ENCODE results near the gene AFAP1L2.

The AFAP1L2 gene

DNA sequence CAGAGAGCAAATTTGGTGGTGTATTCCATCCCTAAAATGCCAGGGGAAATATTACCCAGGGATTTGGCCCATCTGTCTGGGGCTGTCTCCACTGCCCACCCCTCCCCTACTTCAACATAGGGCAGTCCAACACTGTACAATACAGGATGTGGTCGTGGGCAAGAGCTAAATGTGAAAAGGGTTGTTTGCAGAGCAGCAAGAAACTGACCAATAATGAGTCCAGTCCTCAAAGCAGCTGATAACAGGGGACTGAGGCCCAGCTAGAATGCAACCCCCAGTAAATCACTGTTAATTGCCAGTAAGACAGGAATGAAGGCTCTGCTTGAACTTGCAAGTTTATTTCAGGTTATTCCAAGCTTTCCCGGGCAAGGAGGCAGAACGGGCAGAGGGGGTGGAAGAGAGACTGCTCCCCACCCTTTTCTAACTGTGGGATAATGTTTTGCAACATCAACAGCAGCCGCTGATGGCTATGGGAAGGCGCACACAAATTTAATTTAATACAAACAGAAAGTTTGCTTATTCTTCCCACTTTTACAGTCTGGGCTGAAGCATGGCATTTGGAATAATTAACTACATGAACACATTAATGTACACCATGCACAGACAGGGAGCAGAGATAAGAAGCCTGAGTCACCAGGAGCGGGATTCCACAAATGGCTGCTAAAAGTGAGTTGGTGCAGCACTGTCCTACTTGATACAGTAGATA is 36.8 kb downstream of the AFAP1L2 start:
- H3F3A ChIP-seq (ENCODE audit: insufficient read depth), result no peaks in the 10 kb centered on the region
- H3K4me2 ChIP-seq (ENCODE audit: low read depth, low read length, poor library complexity, severe bottlenecking), result no peak overlapping the region
- no peaks in the 10 kb centered on the region for H3K9me3 ChIP-seq (ENCODE audit: insufficient read depth, low read length)
- H4K20me1 ChIP-seq (ENCODE audit: low read depth, low read length), result no peaks in the 10 kb centered on the region
- H3K79me2 ChIP-seq (ENCODE audit: insufficient read depth, low read length), result no peaks in the 10 kb centered on the region
- no peaks in the 10 kb centered on the region for H3K27me3 ChIP-seq (ENCODE audit: low read length)
- no peak overlapping the region for H3K27ac ChIP-seq (ENCODE audit: low read depth, low read length)
- H3K9me2 ChIP-seq (replicated peaks; ENCODE audit: insufficient read depth, low read length), result no peaks in the 10 kb centered on the region
- TF ChIP-seq EZH2phosphoT487 (conservative IDR thresholded peaks at IDR 0.05; ENCODE audit: low read length), result no peak
- TF ChIP-seq, protein P1, sequence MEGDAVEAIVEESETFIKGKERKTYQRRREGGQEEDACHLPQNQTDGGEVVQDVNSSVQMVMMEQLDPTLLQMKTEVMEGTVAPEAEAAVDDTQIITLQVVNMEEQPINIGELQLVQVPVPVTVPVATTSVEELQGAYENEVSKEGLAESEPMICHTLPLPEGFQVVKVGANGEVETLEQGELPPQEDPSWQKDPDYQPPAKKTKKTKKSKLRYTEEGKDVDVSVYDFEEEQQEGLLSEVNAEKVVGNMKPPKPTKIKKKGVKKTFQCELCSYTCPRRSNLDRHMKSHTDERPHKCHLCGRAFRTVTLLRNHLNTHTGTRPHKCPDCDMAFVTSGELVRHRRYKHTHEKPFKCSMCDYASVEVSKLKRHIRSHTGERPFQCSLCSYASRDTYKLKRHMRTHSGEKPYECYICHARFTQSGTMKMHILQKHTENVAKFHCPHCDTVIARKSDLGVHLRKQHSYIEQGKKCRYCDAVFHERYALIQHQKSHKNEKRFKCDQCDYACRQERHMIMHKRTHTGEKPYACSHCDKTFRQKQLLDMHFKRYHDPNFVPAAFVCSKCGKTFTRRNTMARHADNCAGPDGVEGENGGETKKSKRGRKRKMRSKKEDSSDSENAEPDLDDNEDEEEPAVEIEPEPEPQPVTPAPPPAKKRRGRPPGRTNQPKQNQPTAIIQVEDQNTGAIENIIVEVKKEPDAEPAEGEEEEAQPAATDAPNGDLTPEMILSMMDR (IDR thresholded peaks at IDR 0.05; ENCODE audit: insufficient read depth, low read length, poor library complexity, severe bottlenecking), result no peak
- no peak overlapping the region for H3K9ac ChIP-seq (ENCODE audit: low read length)
- no peaks in the 10 kb centered on the region for H3K36me3 ChIP-seq (ENCODE audit: low read length)
- H2AFZ ChIP-seq (ENCODE audit: low read depth, low read length, severe bottlenecking), result no peak overlapping the region
- no peak overlapping the region for H3K4me3 ChIP-seq (ENCODE audit: insufficient read depth, low read length, poor library complexity, severe bottlenecking)

DNA sequence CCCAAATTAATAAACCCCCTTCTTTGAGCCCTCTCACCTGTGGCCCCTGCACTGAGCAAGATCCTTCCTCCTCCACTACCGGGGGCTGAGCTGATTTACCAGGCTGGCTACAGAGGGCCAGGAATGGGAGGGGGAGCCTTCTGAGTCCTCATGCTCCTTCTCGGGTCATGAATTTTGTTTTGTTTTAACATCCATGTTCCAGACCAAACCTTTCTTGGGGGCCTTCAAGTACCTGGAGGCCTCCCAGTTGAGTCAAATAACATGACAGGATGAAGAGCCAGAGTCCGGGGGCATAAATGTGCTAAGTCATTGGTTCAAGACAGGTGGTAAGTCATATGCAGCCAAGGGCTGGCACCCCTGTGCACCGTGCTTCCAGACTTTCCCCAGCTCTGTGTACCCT is 39.6 kb downstream of the AFAP1L2 start:
- no peak overlapping the region for H2AFZ ChIP-seq (ENCODE audit: low read depth, low read length, severe bottlenecking)
- no peaks in the 10 kb centered on the region for H3K9me3 ChIP-seq (ENCODE audit: insufficient read depth, low read length)
- no peaks in the 10 kb centered on the region; the same call in 1 of the 2 replicates for H3K27me3 ChIP-seq (ENCODE audit: low read length)
- no peak overlapping the region for H3K27ac ChIP-seq (ENCODE audit: low read depth, low read length)
- H3K4me3 ChIP-seq (ENCODE audit: insufficient read depth, low read length, poor library complexity, severe bottlenecking), result no peak overlapping the region
- H3K9ac ChIP-seq (ENCODE audit: low read length), result no peak overlapping the region
- no peaks in the 10 kb centered on the region for H3K36me3 ChIP-seq (ENCODE audit: low read length)
- H3K4me2 ChIP-seq (ENCODE audit: low read depth, low read length, poor library complexity, severe bottlenecking), result no peak overlapping the region
- H3K79me2 ChIP-seq (ENCODE audit: insufficient read depth, low read length), result no peaks in the 10 kb centered on the region
- H3K9me2 ChIP-seq (replicated peaks; ENCODE audit: insufficient read depth, low read length), result no peaks in the 10 kb centered on the region
- no peaks in the 10 kb centered on the region for H4K20me1 ChIP-seq (ENCODE audit: low read depth, low read length)
- H3F3A ChIP-seq (ENCODE audit: insufficient read depth), result no peaks in the 10 kb centered on the region
- TF ChIP-seq EZH2phosphoT487 (conservative IDR thresholded peaks at IDR 0.05; ENCODE audit: low read length), result no peak
- TF ChIP-seq, protein P1 (IDR thresholded peaks at IDR 0.05; ENCODE audit: insufficient read depth, low read length, poor library complexity, severe bottlenecking), result no peak

DNA sequence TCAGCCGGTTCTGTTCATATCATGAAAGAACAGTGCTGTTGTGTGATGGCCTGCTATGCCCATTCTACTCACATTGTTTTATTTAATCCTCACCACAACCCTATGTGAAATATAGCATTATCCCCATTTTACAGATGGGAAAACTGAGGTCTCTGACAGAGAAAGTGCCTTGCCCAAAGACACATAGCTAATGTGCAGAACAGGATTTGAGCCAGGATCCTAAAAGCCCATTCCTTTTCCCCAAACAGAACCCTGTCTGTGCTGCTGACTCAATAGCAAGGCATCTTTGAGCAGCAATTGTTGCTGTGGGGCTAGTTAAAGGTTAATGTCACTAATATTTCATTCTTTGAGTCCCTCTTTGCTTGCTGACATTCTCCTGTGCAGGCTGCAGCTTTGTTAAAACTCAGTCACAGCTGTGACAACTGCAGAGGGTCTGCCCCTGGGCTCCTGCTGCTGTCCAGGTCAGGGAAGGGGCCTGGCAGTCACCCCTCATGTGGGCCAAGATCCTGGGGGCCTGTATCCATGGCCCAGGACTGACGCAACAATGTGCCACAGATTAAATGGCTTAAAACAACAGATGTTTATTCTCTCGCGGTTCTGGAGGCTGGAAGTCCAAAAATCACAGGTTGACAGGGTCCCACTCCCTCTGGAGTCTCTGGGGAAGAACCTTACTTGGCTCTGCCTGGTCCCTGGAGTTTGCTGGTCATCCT is 40.4 kb downstream of the AFAP1L2 start:
- Histone ChIP-seq H3F3A (ENCODE audit: insufficient read depth) (no peaks in the 10 kb centered on the region), H3K27ac (ENCODE audit: low read depth, low read length) (no peak overlapping the region), H2AFZ (ENCODE audit: low read depth, low read length, severe bottlenecking) (no peak overlapping the region), H3K79me2 (ENCODE audit: insufficient read depth, low read length) (no peaks in the 10 kb centered on the region), H3K9me2 (replicated peaks; ENCODE audit: insufficient read depth, low read length) (no peaks in the 10 kb centered on the region), H3K27me3 (ENCODE audit: low read length) (no peaks in the 10 kb centered on the region; the same call in 1 of the 2 replicates), H3K4me2 (ENCODE audit: low read depth, low read length, poor library complexity, severe bottlenecking) (no peak overlapping the region), H3K9ac (ENCODE audit: low read length) (no peak overlapping the region), H4K20me1 (ENCODE audit: low read depth, low read length) (no peaks in the 10 kb centered on the region), H3K36me3 (ENCODE audit: low read length) (no peaks in the 10 kb centered on the region), H3K4me3 (ENCODE audit: insufficient read depth, low read length, poor library complexity, severe bottlenecking) (no peak overlapping the region), H3K9me3 (ENCODE audit: insufficient read depth, low read length) (no peaks in the 10 kb centered on the region)
- TF ChIP-seq, protein P1 (IDR thresholded peaks at IDR 0.05; ENCODE audit: insufficient read depth, low read length, poor library complexity, severe bottlenecking), result no peak
- TF ChIP-seq EZH2phosphoT487 (conservative IDR thresholded peaks at IDR 0.05; ENCODE audit: low read length), result no peak

Measured in SU-DHL-6 (cell line).